Activated CD8-positive, alpha-beta memory T cell treated with anti-CD3 and anti-CD28 coated beads for 1 hour (primary cell): Measurements from ENCODE around the gene NOC4L.
"Not testable (repeated sequence)": the region's sequence is repeated elsewhere in the genome, so short reads cannot be mapped to it uniquely, and the experiment has no call there.

ENCODE experiments used
- DNase-seq, 2 donors: peaks; one replicate each; pipeline ENCODE4 v3.0.0-alpha.2; 2020; ENCODE audit warnings: low read depth in 1 of 2; ENCODE audit errors: extremely low read depth in 1 of 2

NOC4L gene

GRCh38 chr12:132123970-132124765 is 20.1 kb upstream of the NOC4L start:
- DNase-seq, result no peak

- DNase-seq, result no peak
Observed at GRCh38 chr12:132124766-132125425, 19.4 kb upstream of the NOC4L start.

GRCh38 chr12:132125736-132126135 is 18.5 kb upstream of the NOC4L start:
- no peak for DNase-seq

GRCh38 chr12:132127041-132127440 is 17.2 kb upstream of the NOC4L start:
- no peak for DNase-seq

GRCh38 chr12:132129007-132129406 is 15.2 kb upstream of the NOC4L start:
- DNase-seq, result no peak

- DNase-seq, result no peak
Observed at GRCh38 chr12:132130690-132131089, 13.6 kb upstream of the NOC4L start.

- DNase-seq, result no peak
Observed at GRCh38 chr12:132131229-132131628, 13.0 kb upstream of the NOC4L start.

GRCh38 chr12:132131952-132132351 is 12.3 kb upstream of the NOC4L start:
- DNase-seq, result no peak

- DNase-seq, result no peak
Observed at GRCh38 chr12:132132609-132133430, 11.4 kb upstream of the NOC4L start.

- DNase-seq, result no peak
Observed at GRCh38 chr12:132133952-132134652, 10.2 kb upstream of the NOC4L start.

- not testable (repeated sequence) for DNase-seq
Observed at GRCh38 chr12:132134653-132135183, 9.5 kb upstream of the NOC4L start.

GRCh38 chr12:132136226-132136625 is 8.0 kb upstream of the NOC4L start:
- DNase-seq, result not testable (repeated sequence)

GRCh38 chr12:132137483-132138125 is 6.7 kb upstream of the NOC4L start:
- no peak for DNase-seq

GRCh38 chr12:132138941-132139871 is 5.1 kb upstream of the NOC4L start:
- no peak for DNase-seq

- no peak for DNase-seq
Observed at GRCh38 chr12:132139912-132140311, 4.3 kb upstream of the NOC4L start.

GRCh38 chr12:132140501-132140900 is 3.8 kb upstream of the NOC4L start:
- DNase-seq, result no peak

GRCh38 chr12:132140918-132141841 is 3.1 kb upstream of the NOC4L start:
- DNase-seq, result no peak
